Measurements from ENCODE around the gene C10orf120. TPM values are rescaled to one million over a fixed set of nuclear protein-coding genes. Genes with fewer than 3 reads are reported as not detected.

Gene C10orf120
- total RNA-seq, 1 donor: not detected

DNA sequence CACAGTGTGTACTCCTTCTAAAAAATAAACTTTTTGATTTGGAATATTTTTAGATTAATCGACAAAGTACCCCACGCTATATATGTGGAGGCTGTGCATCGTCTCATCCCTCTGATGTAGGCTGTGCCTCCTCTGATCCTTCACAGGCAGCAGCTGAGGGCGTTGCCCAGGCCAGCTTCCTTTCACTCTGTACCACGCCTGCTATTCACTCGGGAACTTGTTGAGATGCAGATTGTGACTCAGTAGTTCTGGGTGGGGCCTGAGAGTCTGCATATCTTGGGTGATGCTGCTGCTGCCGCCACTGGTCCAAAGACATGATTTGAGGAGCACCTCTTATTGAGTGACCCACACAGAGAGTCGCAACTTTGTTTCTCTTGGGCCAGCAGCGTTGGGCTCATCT, 7.9 kb upstream of the C10orf120 start:
- H3K4me3 ChIP-seq (ENCODE audit: low read depth, low read length): no peak overlapping the region
- TF ChIP-seq, protein P1, sequence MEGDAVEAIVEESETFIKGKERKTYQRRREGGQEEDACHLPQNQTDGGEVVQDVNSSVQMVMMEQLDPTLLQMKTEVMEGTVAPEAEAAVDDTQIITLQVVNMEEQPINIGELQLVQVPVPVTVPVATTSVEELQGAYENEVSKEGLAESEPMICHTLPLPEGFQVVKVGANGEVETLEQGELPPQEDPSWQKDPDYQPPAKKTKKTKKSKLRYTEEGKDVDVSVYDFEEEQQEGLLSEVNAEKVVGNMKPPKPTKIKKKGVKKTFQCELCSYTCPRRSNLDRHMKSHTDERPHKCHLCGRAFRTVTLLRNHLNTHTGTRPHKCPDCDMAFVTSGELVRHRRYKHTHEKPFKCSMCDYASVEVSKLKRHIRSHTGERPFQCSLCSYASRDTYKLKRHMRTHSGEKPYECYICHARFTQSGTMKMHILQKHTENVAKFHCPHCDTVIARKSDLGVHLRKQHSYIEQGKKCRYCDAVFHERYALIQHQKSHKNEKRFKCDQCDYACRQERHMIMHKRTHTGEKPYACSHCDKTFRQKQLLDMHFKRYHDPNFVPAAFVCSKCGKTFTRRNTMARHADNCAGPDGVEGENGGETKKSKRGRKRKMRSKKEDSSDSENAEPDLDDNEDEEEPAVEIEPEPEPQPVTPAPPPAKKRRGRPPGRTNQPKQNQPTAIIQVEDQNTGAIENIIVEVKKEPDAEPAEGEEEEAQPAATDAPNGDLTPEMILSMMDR (IDR thresholded peaks at IDR 0.05; ENCODE audit: insufficient read depth, low read depth, low read length): no peak
- no peak for DNase-seq (ENCODE audit: low read depth)

DNA sequence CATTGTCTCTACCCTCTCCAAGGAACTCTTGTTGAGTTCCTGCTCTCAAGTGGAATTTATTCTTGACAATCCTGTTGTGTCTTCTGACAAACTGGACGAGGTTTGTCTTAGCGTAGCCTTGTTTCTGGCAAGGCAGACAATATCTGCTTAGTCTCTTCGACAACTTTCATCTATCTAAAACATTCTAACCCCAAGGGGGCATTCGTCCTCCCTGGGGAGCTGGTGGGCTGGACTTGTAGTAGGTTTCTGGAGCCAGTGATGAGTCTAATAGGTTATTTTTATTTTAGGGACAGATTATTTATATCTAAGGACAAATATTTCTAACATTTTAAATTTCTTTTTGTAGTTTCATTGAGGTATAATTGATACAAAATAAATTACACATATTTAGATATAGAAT, 7.3 kb upstream of the C10orf120 start:
- no peak overlapping the region for H3K4me3 ChIP-seq (ENCODE audit: low read depth, low read length)
- TF ChIP-seq, protein P1 (IDR thresholded peaks at IDR 0.05; ENCODE audit: insufficient read depth, low read depth, low read length): no peak
- DNase-seq (ENCODE audit: low read depth): no peak

DNA sequence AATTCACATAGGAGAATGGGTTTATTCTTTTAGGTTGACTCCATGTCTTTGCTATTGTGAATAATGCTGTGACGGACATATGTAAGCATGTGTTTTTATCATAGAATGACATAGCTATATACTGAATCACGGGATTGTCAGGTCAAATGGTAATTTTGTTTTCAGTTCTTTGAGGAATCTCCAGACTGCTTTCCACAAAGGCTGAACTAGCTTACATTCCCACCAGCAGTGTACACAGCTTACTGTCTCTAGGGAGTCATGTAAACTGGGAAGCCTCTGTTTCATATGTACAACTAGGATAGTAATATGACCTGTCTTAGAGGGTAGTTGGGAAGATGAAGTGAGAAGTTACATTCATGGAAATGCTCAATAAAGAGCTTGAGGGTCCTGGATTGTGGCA, 6.8 kb upstream of the C10orf120 start:
- DNase-seq (ENCODE audit: low read depth): no peak
- TF ChIP-seq, protein P1 (IDR thresholded peaks at IDR 0.05; ENCODE audit: insufficient read depth, low read depth, low read length): no peak
- no peak overlapping the region for H3K4me3 ChIP-seq (ENCODE audit: low read depth, low read length)

DNA sequence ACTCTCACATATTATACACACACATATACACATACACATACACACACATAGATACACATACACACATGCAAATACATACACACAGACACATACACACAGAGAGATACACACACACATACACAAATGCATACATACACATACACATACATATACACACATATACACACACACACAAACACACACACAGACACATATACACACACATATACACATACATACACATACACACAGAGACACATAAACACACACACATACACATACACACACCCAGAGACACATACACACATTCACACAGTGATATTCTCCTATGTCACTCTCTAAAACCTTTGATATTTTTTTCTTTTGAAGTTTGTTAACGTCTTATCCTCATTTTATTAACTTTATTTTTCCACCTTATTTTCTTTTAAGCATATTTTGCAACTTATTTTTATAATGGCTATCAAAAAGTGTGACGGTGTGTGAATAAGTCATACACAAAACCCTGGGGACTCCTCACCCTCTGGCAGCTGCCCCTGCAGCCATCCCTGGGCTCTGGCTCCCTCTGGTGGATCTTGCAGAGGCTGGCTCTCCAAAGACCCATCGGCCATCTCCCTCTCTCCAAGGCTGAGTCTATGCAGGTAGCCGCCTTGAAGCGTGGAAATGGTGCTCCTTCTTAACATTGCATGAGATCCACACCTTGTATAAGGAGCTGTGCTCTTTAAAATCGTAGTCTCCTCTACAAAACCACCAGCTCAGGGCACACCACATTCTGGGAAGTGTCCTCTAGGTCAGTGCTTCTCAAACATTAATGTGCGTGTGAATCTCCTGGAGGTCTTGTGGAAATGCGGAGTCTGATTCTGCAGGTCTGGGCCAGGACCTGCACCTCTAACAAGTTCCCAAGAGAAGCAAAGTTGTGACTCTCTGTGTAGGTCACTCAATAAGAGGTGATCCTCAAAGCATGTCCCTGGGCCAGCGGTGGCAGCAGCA, 4.1 kb upstream of the C10orf120 start:
- no peak overlapping the region for H3K4me3 ChIP-seq (ENCODE audit: low read depth, low read length)
- TF ChIP-seq, protein P1 (IDR thresholded peaks at IDR 0.05; ENCODE audit: insufficient read depth, low read depth, low read length): peak; percentile 77
- DNase-seq (ENCODE audit: low read depth): peak; percentile 40

DNA sequence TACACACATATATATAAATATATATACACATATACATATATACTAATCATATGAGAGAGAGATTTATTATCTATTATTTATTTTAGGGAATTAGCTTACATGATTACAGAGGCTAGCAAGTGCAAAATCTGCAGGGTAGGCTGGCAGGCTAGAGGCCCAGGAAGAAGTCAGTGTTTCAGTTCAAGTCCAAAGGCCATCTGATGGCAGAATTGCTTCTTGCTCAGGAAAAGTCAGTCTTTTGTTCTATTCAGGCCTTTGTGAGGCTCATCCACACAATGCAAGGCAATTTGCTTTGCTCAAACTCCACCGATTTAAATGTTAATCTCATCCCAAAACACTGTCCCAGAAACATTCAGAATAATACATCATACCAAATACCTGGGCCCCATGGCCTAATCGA, 2.6 kb upstream of the C10orf120 start:
- TF ChIP-seq, protein P1 (IDR thresholded peaks at IDR 0.05; ENCODE audit: insufficient read depth, low read depth, low read length): no peak
- no peak for DNase-seq (ENCODE audit: low read depth)
- no peak overlapping the region for H3K4me3 ChIP-seq (ENCODE audit: low read depth, low read length)

DNA sequence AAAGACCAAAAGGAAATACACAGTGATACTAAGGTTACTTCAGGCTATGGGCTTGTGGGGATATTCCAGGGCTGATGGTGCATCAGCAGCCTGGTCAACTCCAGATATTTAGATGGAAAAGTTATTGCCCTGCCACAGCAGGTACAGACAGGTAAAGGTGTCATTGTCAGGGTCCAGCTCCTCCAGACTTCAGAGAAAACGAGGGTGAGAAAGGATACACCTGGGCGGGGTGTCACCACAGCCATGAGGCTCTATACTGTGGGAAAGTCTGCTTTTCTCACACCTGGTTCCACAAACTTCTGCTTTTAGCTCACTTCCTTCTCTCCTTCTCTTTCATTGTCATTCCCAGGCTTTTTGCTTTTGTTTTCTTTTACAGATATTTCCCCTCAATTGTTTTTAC, 2.0 kb upstream of the C10orf120 start:
- no peak overlapping the region for H3K4me3 ChIP-seq (ENCODE audit: low read depth, low read length)
- DNase-seq (ENCODE audit: low read depth): no peak
- TF ChIP-seq, protein P1 (IDR thresholded peaks at IDR 0.05; ENCODE audit: insufficient read depth, low read depth, low read length): no peak

Measured in fibroblast of villous mesenchyme (primary cell).